GM18498 (cell line): Measurements from ENCODE around the gene HSPG2.
A peak's percentile ranks its signal among the peaks of the same experiment; 100 is the strongest.
"Not testable (repeated sequence)": the region's sequence is repeated elsewhere in the genome, so short reads cannot be mapped to it uniquely, and the experiment has no call there.

Source experiments
- ATAC-seq: cut with Tn5 transposase; IDR thresholded peaks from one replicate; pipeline ENCODE4 v1.9.1; 2021; ENCODE audit warnings: mild to moderate bottlenecking, moderate library complexity; ENCODE audit not compliant: unreplicated experiment

The HSPG2 gene

DNA sequence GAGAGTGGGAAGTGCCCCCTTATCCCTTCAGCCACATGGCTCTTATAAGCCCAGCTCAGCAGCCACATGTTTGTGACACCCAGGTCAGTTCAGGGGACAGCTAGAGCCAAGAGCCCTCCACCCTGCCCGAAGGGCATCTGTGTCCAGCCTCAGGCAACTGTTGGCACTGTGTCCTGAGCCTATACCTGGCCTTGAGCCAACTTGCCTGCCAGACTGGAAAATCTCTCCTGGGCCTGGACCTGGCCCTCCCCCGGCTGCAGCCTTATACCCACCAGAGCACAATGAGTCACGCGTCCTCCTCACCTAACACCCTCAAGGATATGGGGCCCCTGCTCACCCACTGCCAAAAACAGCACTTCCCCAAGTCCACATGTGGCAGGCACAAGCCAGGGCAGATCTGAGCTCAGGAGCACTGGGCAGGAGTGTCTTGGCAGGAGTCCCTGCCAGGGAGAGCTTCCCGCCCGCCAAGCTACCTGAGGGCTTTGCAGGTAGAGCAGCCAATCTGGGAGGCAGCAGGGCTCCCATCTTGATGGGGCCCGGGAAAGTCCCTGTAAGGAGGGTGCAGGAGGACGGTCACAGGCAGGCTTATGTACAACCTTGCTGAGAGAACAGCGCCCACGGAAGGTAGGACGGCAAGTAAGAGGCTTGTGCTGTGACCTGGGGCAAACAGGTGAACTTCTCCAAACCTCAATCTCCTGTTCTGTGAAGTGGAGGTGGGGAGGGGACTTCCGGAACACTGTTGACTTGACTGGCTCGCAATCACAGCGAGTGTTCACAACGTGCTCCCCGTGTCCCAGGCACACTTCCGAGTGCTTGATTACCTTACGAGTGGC lies 19.8 kb upstream of the HSPG2 start:
- ATAC-seq = no peak

DNA sequence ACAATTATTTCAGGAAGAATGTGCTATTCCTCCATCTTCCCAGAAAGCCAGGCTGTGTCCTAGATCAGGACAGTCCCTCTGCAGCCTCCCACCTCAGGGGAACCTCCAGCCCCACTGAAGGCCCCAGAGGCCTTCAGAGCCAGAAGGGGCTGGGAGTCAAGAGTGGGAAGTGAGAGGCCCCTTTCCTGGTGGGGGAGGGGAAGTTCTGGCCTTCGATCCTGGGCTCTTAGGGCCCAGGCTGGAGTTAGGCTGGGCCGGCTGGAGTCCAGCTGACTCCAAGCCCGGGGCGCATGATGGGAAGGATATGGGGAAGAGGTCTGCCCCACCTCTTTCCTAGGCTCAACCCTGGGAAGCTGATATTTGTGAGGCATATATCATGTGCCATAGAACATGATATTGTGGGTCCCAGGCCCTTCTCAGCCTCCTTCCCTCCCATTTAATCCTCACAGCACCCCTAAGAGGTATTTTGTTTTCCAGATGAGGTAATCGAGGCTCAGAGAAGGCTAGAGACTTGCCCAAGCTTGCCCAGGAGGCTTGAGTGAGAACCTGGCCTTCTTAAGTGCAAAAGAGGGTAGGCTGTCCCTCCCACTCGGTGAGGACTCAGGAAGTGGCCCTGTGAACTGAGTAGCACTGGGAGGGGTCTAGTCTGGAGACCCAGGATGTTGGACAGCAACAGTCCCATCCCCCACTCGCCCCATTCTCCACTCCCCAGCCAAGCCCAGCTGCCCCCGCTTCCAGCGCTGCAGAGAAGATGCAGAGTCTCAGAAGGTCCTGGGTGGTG lies 18.6 kb upstream of the HSPG2 start:
- ATAC-seq = no peak

DNA sequence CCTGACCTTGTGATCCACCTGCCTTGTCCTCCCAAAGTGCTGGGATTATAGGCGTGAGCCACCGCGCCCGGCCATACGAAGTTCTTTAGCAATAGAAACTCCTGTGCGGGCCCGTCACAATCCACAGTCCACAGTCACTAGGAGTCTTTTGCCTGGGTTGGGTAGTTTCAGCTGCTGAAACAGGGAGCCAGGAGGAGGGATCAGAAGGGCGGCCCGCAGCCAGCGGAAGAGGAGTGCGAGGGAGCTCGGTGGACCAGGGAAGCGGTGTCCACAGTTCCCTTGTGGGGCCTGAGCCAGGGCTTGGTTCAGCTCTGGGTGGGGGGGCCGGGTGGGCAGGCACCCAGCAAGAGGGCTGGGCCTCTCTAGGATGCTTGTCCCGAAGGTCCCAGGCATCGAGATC lies 17.9 kb upstream of the HSPG2 start:
- ATAC-seq = no peak

DNA sequence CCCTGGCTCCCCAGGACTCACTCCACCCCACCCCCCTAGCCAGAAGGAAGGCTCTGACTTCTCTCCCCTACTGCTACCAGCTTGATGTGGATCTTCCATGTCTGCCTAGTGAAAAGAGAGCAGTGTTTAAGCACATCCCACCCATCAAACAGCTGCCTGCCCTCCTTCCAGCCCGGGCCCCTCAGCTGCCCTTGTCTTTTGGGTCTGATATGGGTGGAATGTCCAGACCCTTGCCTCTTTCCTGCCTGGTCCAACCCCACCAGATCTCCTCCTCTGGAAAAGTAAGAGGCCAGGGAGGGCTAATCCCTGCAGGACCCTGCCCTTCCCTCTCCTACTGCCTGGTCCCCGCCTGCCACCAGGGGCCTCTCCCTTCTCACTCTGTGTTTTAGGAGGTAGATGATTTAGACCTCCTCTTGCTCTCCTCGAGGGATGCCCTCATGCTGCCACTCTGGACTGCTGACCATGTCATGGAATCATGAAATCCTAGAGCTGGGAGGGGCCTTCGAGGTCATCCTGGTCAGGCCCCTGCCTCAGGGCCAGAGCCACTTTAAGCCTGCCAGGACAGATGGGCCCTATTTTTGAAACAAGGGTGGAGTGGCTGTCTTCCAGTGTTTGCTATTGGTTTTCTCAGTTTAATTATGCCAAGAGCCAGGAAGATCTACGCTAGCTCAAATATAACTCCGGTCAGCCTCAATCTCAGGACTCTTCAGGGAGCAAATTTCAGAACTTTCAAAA lies 15.8 kb upstream of the HSPG2 start:
- ATAC-seq = no peak

DNA sequence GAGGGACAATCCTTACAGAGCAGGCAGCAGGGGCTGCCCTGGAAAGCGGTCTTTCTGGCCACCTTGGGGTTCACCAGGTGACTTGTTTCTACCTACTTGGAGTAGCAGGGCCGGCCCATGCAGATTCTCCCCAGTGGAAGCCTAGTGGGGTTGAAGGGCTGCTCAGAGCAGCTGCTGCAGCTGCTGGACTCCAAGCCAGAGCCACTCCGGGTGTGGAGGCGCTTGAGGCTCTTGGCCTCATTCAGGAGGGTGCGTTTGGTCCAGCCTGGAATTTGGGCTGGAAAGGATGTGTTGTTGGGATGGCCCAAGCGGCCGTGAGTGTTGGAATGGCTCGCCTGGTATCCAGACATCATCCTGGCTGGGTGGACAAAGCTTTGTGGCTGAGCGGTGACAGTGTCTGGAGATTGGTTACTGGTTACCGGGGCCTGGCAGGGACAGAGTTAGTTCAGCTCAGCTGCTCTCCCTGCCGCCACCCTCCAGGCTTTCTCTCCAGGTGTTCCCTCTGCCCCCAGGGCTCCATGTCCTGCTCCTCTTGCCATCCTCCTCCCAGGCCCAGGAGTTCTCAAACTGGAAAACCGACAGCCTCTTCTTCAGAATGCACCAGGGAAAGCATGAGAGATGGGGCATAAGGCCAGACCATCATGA lies 14.2 kb upstream of the HSPG2 start:
- no peak for ATAC-seq

DNA sequence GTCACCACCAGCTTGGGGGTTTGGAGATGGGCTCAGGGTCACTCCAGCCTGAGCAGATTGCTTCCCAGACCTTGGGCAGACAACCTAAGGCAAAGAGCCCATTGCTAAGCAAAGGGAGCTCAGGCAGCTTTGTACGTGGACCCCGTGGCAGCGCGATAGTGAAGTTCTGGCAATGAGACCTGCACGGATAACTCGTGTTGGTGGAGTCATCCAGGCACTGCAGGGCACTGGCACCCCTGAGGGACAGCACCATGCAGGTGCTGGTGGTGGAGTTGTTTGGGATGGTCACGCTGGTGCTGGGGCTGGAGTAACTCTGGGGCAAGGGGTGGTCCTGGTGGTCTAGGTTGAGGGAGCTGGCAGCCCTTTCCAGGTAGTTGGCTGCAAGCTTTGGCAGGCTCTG lies 13.6 kb upstream of the HSPG2 start:
- ATAC-seq = no peak

DNA sequence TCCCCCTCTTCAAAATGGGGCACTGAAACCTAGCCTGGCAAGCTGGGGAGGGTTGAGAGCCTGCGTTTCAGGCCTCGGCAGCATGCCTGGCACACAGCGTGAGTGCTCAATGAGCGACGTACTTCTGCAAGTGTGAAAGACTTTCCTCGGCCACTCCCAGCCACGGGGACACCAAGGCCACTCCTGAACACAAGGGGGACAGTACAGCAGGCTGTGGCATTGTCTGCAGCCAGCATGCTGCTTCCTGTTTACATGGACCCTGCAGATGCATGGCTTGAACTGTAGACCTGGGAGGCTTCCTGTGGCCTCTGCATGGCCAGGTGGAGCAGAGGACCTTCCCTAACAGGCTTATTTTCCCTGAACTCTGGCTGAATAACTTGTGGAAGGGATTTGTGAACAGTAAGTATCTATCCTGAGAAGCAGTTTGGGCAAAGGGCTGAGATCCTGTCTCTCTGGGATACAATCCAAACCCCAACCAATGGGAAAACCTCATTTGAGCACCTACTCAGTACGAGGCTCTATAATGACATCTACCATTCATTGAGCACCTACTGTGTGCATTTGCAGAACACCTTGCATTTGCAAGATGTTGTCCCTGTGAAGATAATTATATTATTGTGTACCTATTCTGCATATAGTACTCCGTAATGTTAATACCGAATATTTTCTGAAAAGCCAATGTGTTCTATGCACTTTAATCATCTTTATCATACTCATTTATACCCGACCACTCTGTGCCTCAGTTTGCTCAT lies 9.9 kb upstream of the HSPG2 start:
- no peak for ATAC-seq

DNA sequence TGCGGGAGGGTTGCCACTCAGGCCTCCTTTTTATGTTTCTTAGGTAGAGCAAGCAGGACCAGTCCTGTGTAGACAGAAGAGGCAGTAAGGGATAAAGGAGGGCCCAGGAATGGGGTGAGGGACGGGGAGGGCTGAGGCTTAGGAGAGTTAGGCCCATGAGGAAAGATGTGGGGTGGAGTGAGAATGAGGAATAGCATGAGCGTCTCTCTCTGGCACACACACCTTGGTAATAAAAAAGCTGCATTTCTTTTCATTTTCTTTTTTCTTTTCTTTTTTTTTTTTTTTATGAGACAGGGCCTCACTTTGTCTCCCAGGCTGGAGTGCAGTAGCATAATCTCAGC lies 7.6 kb upstream of the HSPG2 start:
- no peak for ATAC-seq

DNA sequence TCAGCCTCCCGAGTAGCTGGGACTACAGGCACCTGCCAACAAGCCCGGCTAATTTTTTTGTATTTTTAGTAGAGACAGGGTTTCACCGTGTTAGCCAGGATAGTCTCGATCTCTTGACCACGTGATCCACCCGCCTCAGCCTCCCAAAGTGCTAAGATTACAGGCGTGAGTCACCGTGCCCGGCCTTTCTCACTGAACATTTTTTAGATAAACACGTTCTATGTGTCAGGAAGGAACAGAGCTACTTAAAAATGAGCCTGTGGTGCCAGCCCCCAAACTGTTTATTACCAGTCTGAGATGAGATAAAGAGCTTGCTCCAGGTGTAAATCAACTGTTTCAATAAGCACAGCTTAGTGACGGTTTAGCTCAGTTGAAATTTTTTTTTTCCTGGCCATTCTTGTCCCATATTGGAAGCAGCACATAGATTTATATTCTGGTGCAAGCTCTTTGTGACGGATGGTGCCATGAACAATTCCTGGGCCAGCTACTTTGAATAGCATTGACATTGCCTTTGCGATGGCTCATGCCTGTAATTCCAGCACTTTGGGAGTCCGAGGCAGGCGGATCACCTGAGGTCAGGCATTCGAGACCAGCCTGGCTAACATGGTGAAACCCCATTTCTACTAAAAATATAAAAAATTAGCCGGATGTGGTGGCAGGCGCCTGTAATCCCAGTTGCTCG lies 6.0 kb upstream of the HSPG2 start:
- not testable (repeated sequence) for ATAC-seq

DNA sequence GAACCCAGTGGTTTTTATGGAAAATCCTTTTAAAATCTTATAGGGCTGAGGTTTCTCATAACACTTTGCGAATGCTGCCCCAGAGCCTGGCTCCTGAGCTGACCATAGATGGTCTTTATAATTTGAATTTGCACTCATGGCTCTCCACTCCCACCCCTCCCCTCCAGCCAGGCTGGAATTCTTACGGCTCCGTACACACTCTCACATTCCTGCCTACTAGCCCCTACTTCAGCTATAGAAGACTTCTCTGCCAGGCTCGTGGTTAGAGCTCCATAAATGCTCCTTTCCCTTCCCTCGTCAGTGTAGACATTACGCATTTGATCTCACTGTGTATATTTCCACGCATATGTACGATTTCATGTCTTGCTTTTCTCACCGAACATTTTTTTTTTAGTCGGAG lies 5.4 kb upstream of the HSPG2 start:
- ATAC-seq = no peak

DNA sequence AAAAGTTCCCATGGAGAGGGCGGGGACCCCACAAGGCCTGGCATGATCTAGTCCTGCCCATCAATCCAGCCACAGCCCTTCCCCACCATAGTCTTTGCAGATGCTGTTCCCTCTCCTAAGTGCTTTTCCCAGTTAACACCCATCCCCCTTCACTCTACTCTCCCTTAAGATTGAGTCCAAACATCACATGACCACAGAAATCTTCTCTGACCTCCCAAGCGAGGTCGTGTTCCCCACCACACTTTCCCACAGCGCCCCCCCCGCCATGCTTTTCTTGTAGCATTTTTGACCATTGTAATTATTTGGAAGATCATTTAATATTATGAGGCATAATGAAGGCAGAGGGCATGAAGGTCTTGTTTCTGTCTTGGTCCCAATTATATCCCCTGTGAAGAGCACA lies 4.3 kb upstream of the HSPG2 start:
- ATAC-seq = no peak

DNA sequence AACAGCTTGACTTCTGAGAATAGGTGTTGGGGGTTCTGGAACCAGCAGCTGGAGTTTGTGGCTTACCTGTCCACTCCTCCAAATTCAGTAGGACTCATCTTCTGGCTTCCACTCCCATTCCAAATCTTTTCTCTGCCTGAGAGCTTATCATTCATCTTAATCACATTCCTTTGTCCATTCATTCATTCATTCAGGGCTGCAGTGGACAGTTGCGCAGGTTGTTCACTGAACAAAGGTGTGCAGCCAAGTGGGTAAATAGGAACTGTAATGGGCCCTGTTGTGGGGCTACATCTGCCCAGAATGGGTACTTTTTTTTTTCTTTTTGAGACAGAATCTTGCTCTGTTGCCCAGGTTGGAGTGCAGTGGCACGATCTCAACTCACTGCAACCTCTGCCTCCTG lies 3.4 kb upstream of the HSPG2 start:
- no peak for ATAC-seq

DNA sequence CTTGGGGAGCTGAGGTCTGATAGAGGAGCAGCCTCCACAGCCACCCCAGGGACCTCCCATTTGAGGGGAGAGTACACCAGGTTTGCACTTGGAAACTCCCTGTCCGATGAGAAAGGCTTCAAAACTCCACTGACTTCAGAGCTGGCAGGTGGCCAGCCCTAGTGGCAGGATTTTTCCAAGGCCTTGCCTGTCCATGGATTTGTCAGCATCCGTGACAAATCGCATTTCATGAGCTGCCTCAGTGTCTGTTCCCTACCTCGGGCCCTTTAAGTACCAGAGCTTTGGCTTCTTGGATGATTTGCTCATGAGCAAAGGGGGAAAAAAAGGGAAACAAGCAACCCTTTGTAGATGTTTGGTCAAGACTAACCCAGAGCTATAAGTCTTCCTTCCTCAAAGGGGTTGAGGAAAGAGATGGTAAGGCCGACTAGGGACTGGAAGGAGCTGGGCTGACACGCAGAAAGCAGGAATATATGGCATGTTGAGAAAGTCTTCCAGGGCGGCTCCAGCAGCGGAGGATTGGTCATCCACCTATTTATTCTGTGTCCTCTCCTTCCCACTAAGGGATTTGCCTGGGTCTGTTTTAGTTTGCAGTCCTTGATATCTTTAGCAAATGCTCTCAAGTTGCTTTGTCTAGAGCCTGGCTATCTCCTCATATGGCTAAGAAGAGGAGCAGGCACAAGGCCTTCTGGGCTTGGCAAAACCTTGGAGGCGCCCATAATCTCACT lies 2.7 kb upstream of the HSPG2 start:
- ATAC-seq = no peak

DNA sequence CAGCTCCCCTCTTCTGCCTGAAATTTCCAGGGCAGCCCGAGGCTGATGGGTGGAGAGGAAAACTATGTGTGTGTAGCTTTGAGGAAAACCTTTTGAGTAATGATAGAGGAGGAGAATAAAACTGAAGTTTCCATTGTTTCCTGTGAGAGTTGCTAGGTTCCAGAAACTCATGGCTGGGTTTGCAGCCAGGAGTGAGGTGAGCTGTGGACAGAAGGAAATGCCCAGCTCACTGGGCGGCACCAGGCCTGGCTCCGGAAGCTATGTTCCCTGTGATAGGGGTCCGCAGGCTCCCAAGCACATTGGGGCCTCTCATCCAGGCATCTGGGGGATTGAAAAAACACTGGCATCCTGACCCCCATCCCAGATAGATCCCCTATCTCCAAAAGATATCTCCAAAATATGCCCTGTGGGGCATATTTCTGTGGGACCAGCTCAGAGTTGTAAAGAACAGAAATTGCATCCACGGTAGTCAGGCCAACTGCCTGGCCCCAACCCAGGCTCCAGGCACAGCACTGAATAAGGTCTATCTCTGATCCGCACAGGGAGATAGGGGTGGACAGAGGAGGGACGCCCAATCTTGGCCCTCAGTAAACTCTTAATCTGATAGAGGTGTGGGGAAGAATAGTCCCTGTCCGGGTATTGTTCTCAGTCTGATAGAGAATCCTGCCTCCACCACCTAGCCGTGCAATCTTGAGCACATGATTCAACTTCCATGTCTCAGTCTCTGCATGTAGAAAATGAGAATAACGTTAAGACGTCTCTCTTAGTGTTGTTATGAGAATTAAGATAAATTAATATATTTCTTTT lies 1.8 kb upstream of the HSPG2 start:
- ATAC-seq = no peak

DNA sequence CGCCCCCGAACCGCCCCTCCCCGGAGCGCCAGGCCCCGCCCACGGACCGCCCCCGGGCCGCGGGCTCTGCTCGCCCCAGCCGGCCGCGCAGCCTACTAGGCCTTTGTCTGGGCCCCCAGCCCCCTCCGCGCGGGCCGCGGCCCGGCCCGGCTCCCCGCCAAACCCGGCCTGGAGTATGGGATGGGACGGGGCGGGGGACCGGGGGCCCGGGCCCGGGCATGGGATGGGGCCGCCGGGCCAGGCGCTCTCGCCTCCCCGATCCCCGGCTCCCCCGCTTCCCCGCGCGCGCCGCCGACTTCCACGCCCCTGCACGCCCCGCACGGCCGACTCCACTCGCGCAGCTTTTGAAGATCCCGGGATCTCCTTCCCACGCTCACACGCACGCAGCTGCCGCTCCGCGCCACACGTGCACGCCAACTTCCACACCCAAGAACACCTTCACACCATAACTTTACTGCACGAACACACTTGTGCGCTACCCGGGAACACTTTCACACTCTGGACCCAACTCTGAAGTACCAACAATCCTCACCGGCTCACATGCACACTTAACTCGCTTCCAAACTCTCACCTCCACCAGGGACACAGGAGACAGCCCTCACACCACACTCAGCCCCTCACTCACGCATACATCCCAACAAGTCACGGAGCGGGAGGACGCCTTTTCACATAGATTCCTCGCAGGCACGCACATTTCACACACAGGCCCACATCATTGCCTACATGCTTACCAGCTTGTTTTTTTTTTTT lies 437 bp upstream of the HSPG2 start:
- ATAC-seq = peak; percentile 71

DNA sequence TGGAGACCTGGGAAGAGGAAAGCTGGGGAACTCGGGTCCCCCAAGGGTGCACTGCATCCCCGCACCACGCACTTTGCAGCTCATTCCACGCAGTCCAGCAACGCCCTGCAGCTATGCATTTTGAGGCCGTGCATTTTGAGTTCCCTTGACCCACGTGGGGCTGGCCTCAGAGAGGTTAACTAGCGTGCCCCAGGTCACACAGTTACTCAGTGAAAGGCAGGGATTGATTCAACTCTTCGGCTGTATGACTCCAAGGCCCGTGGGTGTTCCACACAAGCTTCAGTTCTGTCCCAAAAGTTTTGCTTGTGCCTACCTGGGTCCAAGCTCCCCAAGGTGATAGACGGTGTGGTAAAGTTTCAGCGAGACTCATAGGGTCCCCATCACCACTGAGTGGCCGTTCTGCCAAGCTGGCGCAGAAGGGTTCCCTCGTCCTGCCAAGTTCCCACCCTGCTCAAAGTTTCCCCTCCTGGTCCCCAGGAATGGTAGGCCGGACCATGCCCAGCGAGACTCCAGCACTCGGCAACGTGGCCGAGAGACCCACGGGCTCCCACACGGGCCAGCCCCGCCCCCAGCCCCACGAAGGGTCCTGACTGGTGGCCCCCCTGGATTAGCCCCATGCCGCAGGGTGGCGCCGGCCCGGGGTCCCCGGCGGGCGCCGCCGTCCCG lies 611 bp downstream of the HSPG2 start:
- peak; percentile 17 for ATAC-seq

DNA sequence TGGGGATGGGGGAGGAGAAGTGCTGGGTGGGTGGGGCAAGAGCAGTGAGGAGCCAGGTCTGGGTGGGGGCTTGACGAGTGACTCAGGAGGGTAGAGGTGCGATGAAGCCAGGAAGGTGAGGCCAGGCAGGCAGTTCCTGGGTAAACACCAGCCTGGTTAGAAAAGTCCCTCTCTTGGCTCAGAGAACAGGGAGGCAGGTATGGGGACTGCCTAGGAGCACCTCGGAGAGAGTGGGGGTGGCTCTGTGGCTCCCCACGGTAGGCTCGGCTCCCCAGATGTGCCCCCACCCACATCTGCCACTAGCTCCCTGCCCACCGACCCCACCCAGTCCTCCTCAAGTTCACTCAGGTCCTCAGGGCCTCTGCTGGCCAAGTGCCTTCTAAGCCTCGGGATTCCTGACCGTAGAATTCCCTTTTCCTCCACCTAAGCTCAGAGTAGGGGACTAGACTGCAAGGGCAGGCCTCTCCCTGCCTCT lies 1.2 kb downstream of the HSPG2 start:
- ATAC-seq = no peak
